GM12878 (cell line): ENCODE data around the gene WDR31. TPM values are rescaled to one million over a fixed set of nuclear protein-coding genes. Genes with fewer than 3 reads are reported as not detected.

ENCODE experiments used
- ATAC-seq: fragments of 200-7000 bp; cut with Tn5 transposase; 3 replicates; pipeline ENCODE4 v1.9.1; 2020; ENCODE audit warnings: mild to moderate bottlenecking, moderate library complexity
- BruUV-seq: library from RNA; stranded (reverse); fragments of 400-500 nt; replicated peaks from 2 replicates; lab custom pipeline; 2021; lab: Mats Ljungman, UMichigan
- CTCF ChIA-PET: fragments of 300-600 bp; sonication (Branson Sonifier 250); formaldehyde crosslinking; extraction: SDS; loops from one replicate; lab custom pipeline; 2021; ENCODE audit warnings: inconsistent platforms; lab: Yijun Ruan, JAX
- POLR2A ChIA-PET: fragments of 350-600 bp; formaldehyde crosslinking; extraction: SDS; loops from one replicate; lab custom pipeline; 2021; ENCODE audit warnings: inconsistent platforms; lab: Charles Lee
- RAD21 ChIA-PET: fragments of 300-600 bp; sonication (Branson Sonifier 250); formaldehyde crosslinking; loops from one replicate; lab custom pipeline; 2023; ENCODE audit warnings: antibody characterized with exemption; ENCODE audit not compliant: unreplicated experiment; lab: Charles Lee
- SMC1A ChIA-PET: fragments of 300-600 bp; sonication (Branson Sonifier 250); formaldehyde crosslinking; loops from one replicate; lab custom pipeline; 2023; ENCODE audit not compliant: unreplicated experiment, uncharacterized antibody; lab: Charles Lee
- DNase-seq: peaks from one replicate; pipeline ENCODE4 v3.0.0-alpha.2; 2011; ENCODE audit warnings: low read depth, low spot score
- FAIRE-seq: peaks from 3 replicates; lab custom pipeline; 2011; peaks lifted over from hg19 to GRCh38; lab: Jason Lieb, UNC
- H2AFZ ChIP-seq: 2 replicates; pipeline ENCODE4 v1.6.0; 2011; ENCODE audit warnings: low read depth, low read length, control low read depth; ENCODE audit not compliant: control insufficient read depth
- H3K27ac ChIP-seq: 2 replicates; pipeline ENCODE4 v1.5.1; 2011; ENCODE audit warnings: control low read depth; ENCODE audit not compliant: control insufficient read depth, insufficient read depth
- H3K27me3 ChIP-seq, 2 experiments: replicated peaks in 1 of 2; 2 replicates each; pipeline versions ENCODE4 v1.6.0 to v1.6.1; 2011; ENCODE audit warnings: low read length in 1 of 2; ENCODE audit not compliant: control insufficient read depth in 2 of 2, insufficient read depth in 2 of 2
- H3K36me3 ChIP-seq, 2 experiments: 2 replicates each; pipeline ENCODE4 v1.5.1; 2011; ENCODE audit warnings: low read length in 1 of 2; ENCODE audit not compliant: control insufficient read depth in 2 of 2, insufficient read depth in 2 of 2
- H3K4me1 ChIP-seq: 2 replicates; pipeline ENCODE4 v1.6.1; 2011; ENCODE audit warnings: mild to moderate bottlenecking, low read length, moderate library complexity, mixed read lengths; ENCODE audit not compliant: control insufficient read depth, insufficient read depth
- H3K4me2 ChIP-seq: 2 replicates; pipeline ENCODE4 v1.6.0; 2011; ENCODE audit warnings: control low read depth; ENCODE audit not compliant: control insufficient read depth, insufficient read depth
- H3K4me3 ChIP-seq: fragments of 200-600 bp; sonication (generic); 2 replicates; pipeline ENCODE4 v1.5.1; 2016
- H3K79me2 ChIP-seq: 2 replicates; pipeline ENCODE4 v1.6.0; 2011; ENCODE audit warnings: low read length; ENCODE audit not compliant: control insufficient read depth, insufficient read depth
- H3K9ac ChIP-seq: 2 replicates; pipeline ENCODE4 v1.8.0; 2011; ENCODE audit warnings: low read length, control low read depth, mixed read lengths; ENCODE audit not compliant: control insufficient read depth, insufficient read depth
- H3K9me3 ChIP-seq: replicated peaks from 3 replicates; pipeline ENCODE4 v1.5.1; 2011; ENCODE audit warnings: mild to moderate bottlenecking, low read length; ENCODE audit not compliant: control insufficient read depth, insufficient read depth
- H4K20me1 ChIP-seq: 2 replicates; pipeline ENCODE4 v1.6.0; 2011; ENCODE audit not compliant: control insufficient read depth, insufficient read depth
- BACH1 ChIP-seq: fragments of 450-650 bp; IDR thresholded peaks from 2 replicates; pipeline ENCODE4 v1.6.1; 2017; ENCODE audit warnings: mild to moderate bottlenecking, borderline replicate concordance
- ESRRA ChIP-seq: IDR thresholded peaks from 2 replicates; pipeline ENCODE4 v1.6.1; 2012; ENCODE audit warnings: mild to moderate bottlenecking, low read length, improper control_type of control experiment
- MTA2 ChIP-seq: fragments of 450-650 bp; IDR thresholded peaks from 2 replicates; pipeline ENCODE4 v1.6.1; 2016; ENCODE audit warnings: low read depth, mild to moderate bottlenecking, moderate library complexity
- MTA3 ChIP-seq: IDR thresholded peaks from 2 replicates; pipeline ENCODE4 v1.6.1; 2012; ENCODE audit warnings: low read length, inconsistent platforms, borderline replicate concordance
- MXI1 ChIP-seq: fragments of 150-350 bp; IDR thresholded peaks from 2 replicates; pipeline ENCODE4 v1.6.1; 2011; ENCODE audit warnings: low read depth, mild to moderate bottlenecking, inconsistent platforms, low read length, improper control_type of control experiment
- MYC ChIP-seq: IDR thresholded peaks from 2 replicates; pipeline ENCODE4 v1.6.1; 2011; ENCODE audit warnings: mild to moderate bottlenecking, low read length, moderate library complexity, inconsistent platforms; ENCODE audit not compliant: insufficient read depth, insufficient replicate concordance, insufficient read length, severe bottlenecking
- NBN ChIP-seq: fragments of 450-650 bp; IDR thresholded peaks from 2 replicates; pipeline ENCODE4 v1.6.1; 2016
- PAX8 ChIP-seq: fragments of 450-650 bp; IDR thresholded peaks from 2 replicates; pipeline ENCODE4 v1.6.1; 2017; ENCODE audit warnings: mild to moderate bottlenecking, moderate library complexity
- RAD21 ChIP-seq: IDR thresholded peaks from 2 replicates; pipeline ENCODE4 v1.6.1; 2011; ENCODE audit warnings: mild to moderate bottlenecking, low read depth, low read length, moderate library complexity; ENCODE audit not compliant: insufficient read depth
- SPI1 ChIP-seq: IDR thresholded peaks from 2 replicates; pipeline ENCODE4 v1.6.1; 2011; ENCODE audit warnings: low read depth, mild to moderate bottlenecking, low read length, moderate library complexity, borderline replicate concordance; ENCODE audit not compliant: insufficient read depth
- YY1 ChIP-seq: IDR thresholded peaks from 2 replicates; pipeline ENCODE4 v1.6.1; 2011; ENCODE audit warnings: low read depth, mild to moderate bottlenecking, low read length
- ZNF24 ChIP-seq: fragments of 450-650 bp; IDR thresholded peaks from 2 replicates; pipeline ENCODE4 v1.6.1; 2017; ENCODE audit warnings: antibody characterized with exemption, mild to moderate bottlenecking
- ZNF274 ChIP-seq: IDR thresholded peaks from one replicate; pipeline ENCODE4 v1.8.0; 2011; ENCODE audit not compliant: insufficient read length, insufficient read depth
- WGBS: methylation state at CpG from one replicate; pipeline ENCODE4 v1.1.6; 2016; ENCODE audit warnings: low lambda C conversion rate; ENCODE audit not compliant: insufficient replicate concordance, insufficient coverage; ENCODE audit errors: missing lambda C conversion rate; 5-methylcytosine and 5-hydroxymethylcytosine counted together
- in situ Hi-C: fragments of 300-500 bp; cut with MboI; formaldehyde crosslinking; loops from 9 replicates; pipeline ENCODE4 v1.14.3; 2018; ENCODE audit warnings: mixed read lengths
- intact Hi-C: fragments of 100-400 bp; cut with micrococcal nuclease; formaldehyde crosslinking; loops from one replicate; pipeline ENCODE4 v1.14.2; 2022; ENCODE audit not compliant: unreplicated experiment
- polyA plus RNA-seq, 11 experiments: library from polyadenylated mRNA; depleted of rRNA in 4 of 11; unstranded in 6 of 11; stranded (reverse) in 5 of 11; fragments of >200 nt; fragmentation: Nextera tagmentation in 4 of 11; fragmentation: Illumina TruSeq in 1 of 11; extraction: Ambion mirVana in 4 of 11; extraction: Trizol in 1 of 11; gene quantifications; 1 replicate in 1 of 11; 2 replicates in 10 of 11; pipeline versions ENCODE4 v1.2.1 to v1.2.3, GENCODE V29; 2011 to 2016; ENCODE audit warnings: inconsistent platforms in 2 of 11, missing spikeins in 2 of 11, low read depth in 1 of 11
- total RNA-seq, 4 experiments: library from RNA; depleted of rRNA in 3 of 4; stranded (reverse); fragments of >200 nt in 3 of 4; fragmentation: Illumina TruSeq in 1 of 4; extraction: Trizol in 1 of 4; gene quantifications; 2 replicates each; pipeline versions ENCODE4 v1.2.1 to v1.2.3, GENCODE V29; 2013 to 2021
- TF ChIP-seq, protein P1 (sequence below): fragments of 450-650 bp; IDR thresholded peaks from 2 replicates; pipeline ENCODE4 v1.6.1; 2017; ENCODE audit warnings: mild to moderate bottlenecking, low read depth, inconsistent platforms; ENCODE audit not compliant: poor library complexity, severe bottlenecking
- TF ChIP-seq, protein P2 (sequence below): fragments of 150-350 bp; IDR thresholded peaks from 2 replicates; pipeline ENCODE4 v1.6.1; 2016; ENCODE audit warnings: low read depth, low read length
- TF ChIP-seq, protein P3 (sequence below): fragments of 450-650 bp; IDR thresholded peaks from 2 replicates; pipeline ENCODE4 v1.6.1; 2016; ENCODE audit warnings: mild to moderate bottlenecking

Gene WDR31
- total and polyA plus RNA-seq, 10 of the 15 experiments (the other 5 are each of a cell fraction or from before 2014, with no cell fraction given) = 0.26 to 1.7 (median 0.79) TPM

DNA sequence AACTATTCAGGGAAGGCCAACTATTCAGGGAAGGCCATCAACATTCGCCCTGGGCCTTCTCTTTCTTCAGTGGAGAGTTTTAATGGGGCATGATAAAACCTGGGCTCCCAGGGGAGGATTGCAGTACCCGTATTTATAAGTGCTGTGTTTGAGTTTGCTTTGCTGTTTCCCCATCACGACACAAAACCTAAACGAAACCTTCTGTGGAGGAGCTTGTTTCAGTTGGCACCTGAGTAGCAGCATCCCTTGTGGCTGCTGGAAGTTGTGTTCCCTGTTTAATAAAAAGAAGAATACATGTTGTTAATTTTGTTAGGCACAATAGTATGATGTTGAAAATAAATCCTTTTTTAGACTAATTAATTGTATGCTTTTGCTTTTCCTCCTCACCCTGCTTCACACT lies 8.3 kb downstream of the WDR31 start (continued):
- no peak for TF ChIP-seq ESRRA
- TF ChIP-seq RAD21 = no peak
- TF ChIP-seq MXI1 = no peak
- no peak for TF ChIP-seq SPI1
- TF ChIP-seq ZNF274 = no peak

DNA sequence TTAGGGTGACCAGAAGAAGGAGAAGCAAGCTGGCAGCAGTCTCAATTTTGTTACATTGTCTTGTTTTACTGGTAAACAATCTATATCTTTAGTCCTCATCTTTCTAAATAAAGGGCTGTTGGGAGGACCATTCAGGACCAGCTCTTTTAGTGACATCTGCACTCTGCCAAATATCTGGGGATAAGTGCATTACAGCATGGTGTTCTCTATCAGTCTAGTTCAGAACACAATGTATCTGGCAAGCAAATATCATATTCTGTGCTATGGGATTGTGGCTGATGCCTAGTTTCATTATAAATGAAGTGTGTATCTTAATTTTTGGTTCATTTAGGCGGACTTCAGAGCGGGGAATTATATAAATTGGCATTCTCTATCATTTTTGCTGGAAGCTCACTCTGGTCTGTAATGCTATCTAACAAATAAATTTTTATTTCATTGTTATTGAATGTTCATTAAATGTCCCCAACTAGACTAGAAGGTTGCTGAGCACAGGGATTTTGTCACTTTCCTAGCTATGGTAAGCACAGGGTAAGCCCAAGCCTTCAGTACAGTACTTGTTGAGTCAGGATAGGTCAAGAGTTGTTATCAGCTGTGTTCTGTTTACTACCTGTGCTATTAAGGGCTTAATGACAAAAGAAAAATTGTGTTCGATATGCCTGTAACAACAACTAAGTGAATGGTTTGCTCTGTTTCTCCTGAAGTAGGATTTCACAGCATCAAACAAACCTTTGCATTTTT lies 11.9 kb downstream of the WDR31 start:
- Histone ChIP-seq H3K9me3 (no peaks in the 10 kb centered on the region), H3K4me1 (0 out of 2 replicates have a peak, but pooled peaks cover 2% of the 10 kb centered on the region), H3K27me3 (no peaks in the 10 kb centered on the region), H2AFZ (no peak overlapping the region), H3K79me2 (no peaks in the 10 kb centered on the region), H3K27ac (no peak overlapping the region), H3K9ac (no peak overlapping the region), H3K4me3 (no peak overlapping the region), H3K4me2 (no peak overlapping the region; the same call in 1 of the 2 replicates), H4K20me1 (no peaks in the 10 kb centered on the region), H3K36me3 (no peaks in the 10 kb centered on the region)
- no TSS peak for BruUV-seq
- in situ Hi-C loops (no loop called here), intact Hi-C loops (no loop called here)
- SMC1A ChIA-PET = no interaction called here
- POLR2A ChIA-PET = no interaction called here
- RAD21 ChIA-PET = no interaction called here
- WGBS = 39% methylated on average over 3 of the region's 3 CpGs
- ATAC-seq (no peak), FAIRE-seq (no peak), DNase-seq (no peak)
- CTCF ChIA-PET = interaction anchor here (0.6 to 1.8 kb wide), 5 partner anchors 9 to 328 kb away, joined by 3 to 5 read pairs (median 4); no protein-coding TSS in a partner anchor
- TF ChIP-seq NBN (no peak), PAX8 (no peak), MTA3 (no peak), BACH1 (no peak), MYC (no peak), ZNF24 (no peak), MTA2 (no peak), YY1 (no peak)
- TF ChIP-seq, protein P1, sequence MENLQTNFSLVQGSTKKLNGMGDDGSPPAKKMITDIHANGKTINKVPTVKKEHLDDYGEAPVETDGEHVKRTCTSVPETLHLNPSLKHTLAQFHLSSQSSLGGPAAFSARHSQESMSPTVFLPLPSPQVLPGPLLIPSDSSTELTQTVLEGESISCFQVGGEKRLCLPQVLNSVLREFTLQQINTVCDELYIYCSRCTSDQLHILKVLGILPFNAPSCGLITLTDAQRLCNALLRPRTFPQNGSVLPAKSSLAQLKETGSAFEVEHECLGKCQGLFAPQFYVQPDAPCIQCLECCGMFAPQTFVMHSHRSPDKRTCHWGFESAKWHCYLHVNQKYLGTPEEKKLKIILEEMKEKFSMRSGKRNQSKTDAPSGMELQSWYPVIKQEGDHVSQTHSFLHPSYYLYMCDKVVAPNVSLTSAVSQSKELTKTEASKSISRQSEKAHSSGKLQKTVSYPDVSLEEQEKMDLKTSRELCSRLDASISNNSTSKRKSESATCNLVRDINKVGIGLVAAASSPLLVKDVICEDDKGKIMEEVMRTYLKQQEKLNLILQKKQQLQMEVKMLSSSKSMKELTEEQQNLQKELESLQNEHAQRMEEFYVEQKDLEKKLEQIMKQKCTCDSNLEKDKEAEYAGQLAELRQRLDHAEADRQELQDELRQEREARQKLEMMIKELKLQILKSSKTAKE = no peak
- TF ChIP-seq, protein P2, sequence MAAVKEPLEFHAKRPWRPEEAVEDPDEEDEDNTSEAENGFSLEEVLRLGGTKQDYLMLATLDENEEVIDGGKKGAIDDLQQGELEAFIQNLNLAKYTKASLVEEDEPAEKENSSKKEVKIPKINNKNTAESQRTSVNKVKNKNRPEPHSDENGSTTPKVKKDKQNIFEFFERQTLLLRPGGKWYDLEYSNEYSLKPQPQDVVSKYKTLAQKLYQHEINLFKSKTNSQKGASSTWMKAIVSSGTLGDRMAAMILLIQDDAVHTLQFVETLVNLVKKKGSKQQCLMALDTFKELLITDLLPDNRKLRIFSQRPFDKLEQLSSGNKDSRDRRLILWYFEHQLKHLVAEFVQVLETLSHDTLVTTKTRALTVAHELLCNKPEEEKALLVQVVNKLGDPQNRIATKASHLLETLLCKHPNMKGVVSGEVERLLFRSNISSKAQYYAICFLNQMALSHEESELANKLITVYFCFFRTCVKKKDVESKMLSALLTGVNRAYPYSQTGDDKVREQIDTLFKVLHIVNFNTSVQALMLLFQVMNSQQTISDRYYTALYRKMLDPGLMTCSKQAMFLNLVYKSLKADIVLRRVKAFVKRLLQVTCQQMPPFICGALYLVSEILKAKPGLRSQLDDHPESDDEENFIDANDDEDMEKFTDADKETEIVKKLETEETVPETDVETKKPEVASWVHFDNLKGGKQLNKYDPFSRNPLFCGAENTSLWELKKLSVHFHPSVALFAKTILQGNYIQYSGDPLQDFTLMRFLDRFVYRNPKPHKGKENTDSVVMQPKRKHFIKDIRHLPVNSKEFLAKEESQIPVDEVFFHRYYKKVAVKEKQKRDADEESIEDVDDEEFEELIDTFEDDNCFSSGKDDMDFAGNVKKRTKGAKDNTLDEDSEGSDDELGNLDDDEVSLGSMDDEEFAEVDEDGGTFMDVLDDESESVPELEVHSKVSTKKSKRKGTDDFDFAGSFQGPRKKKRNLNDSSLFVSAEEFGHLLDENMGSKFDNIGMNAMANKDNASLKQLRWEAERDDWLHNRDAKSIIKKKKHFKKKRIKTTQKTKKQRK = no peak
- TF ChIP-seq, protein P3, sequence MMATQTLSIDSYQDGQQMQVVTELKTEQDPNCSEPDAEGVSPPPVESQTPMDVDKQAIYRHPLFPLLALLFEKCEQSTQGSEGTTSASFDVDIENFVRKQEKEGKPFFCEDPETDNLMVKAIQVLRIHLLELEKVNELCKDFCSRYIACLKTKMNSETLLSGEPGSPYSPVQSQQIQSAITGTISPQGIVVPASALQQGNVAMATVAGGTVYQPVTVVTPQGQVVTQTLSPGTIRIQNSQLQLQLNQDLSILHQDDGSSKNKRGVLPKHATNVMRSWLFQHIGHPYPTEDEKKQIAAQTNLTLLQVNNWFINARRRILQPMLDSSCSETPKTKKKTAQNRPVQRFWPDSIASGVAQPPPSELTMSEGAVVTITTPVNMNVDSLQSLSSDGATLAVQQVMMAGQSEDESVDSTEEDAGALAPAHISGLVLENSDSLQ = no peak
